ENCODE results near the gene GOLM1. TPM values are rescaled to one million over a fixed set of nuclear protein-coding genes. Genes with fewer than 3 reads are reported as not detected.

Gene GOLM1
- total and polyA plus RNA-seq, 10 of the 15 experiments (the other 5 are each of a cell fraction or from before 2014, with no cell fraction given) = 0.41 to 25.9 (median 18.7) TPM

- no peak overlapping the region for H3K4me3 ChIP-seq
- no peaks in the 10 kb centered on the region for H3K9me3 ChIP-seq (replicated peaks; ENCODE audit: control insufficient read depth, insufficient read depth, low read length)
- no peak overlapping the region for H2AFZ ChIP-seq (ENCODE audit: control insufficient read depth, low read depth, low read length)
- no peaks in the 10 kb centered on the region for H4K20me1 ChIP-seq (ENCODE audit: control insufficient read depth, insufficient read depth)
- no peaks in the 10 kb centered on the region for H3K4me1 ChIP-seq (ENCODE audit: control insufficient read depth, insufficient read depth, low read length)
- no peaks in the 10 kb centered on the region for H3K27me3 ChIP-seq (replicated peaks in 1 of 2; ENCODE audit: control insufficient read depth in 2 of 2, insufficient read depth in 2 of 2, low read length in 1 of 2)
- H3K9ac ChIP-seq (ENCODE audit: control insufficient read depth, insufficient read depth, low read length) = no peak overlapping the region
- ChIA-PET CTCF (interaction anchor here (0.6 kb wide), 2 partner anchors 108 to 199 kb away, joined by 3 read pairs; no protein-coding TSS in a partner anchor), RAD21 (ENCODE audit: unreplicated experiment) (no interaction called here), POLR2A (no interaction called here), SMC1A (ENCODE audit: uncharacterized antibody, unreplicated experiment) (no interaction called here)
- H3K4me2 ChIP-seq (ENCODE audit: control insufficient read depth, insufficient read depth) = no peak overlapping the region
- FAIRE-seq = no peak
- in situ Hi-C loops (cut with MboI) (no loop called here), intact Hi-C loops (cut with micrococcal nuclease; ENCODE audit: unreplicated experiment) (no loop called here)
- TF ChIP-seq POLR2AphosphoS5 (IDR thresholded peaks at IDR 0.05; ENCODE audit: low read length) (no peak), STAT3 (IDR thresholded peaks at IDR 0.05; ENCODE audit: low read depth, low read length) (no peak), BCL11A (IDR thresholded peaks at IDR 0.05; ENCODE audit: low read depth, low read length) (no peak), RELB (IDR thresholded peaks at IDR 0.05; ENCODE audit: low read depth) (no peak), ELK1 (IDR thresholded peaks at IDR 0.05; ENCODE audit: low read depth, low read length) (no peak), BCL3 (IDR thresholded peaks at IDR 0.05; ENCODE audit: borderline replicate concordance, insufficient read depth, low read depth, low read length, poor library complexity, severe bottlenecking) (no peak), IKZF1 (conservative IDR thresholded peaks at IDR 0.05) (no peak), MTA3 (IDR thresholded peaks at IDR 0.05; ENCODE audit: borderline replicate concordance, low read length) (no peak), POLR2AphosphoS2 (IDR thresholded peaks at IDR 0.05; ENCODE audit: low read depth, low read length) (no peak), HDGF (IDR thresholded peaks at IDR 0.05) (no peak), POLR2A (IDR thresholded peaks at IDR 0.05; ENCODE audit: low read depth, low read length) (no peak), CTCF (IDR thresholded peaks at IDR 0.05 in 2 of 3, conservative IDR thresholded peaks at IDR 0.05 in 1 of 3; ENCODE audit: control insufficient read depth in 2 of 3, extremely low read depth in 1 of 3, insufficient read depth in 1 of 3, low read depth in 3 of 3, low read length in 3 of 3) (no peak), IRF4 (IDR thresholded peaks at IDR 0.05; ENCODE audit: low read depth, low read length) (no peak), CEBPB (IDR thresholded peaks at IDR 0.05; ENCODE audit: borderline replicate concordance in 1 of 2, low read depth in 2 of 2, low read length in 2 of 2) (no peak), SREBF2 (IDR thresholded peaks at IDR 0.05; ENCODE audit: low read length) (no peak), LARP7 (IDR thresholded peaks at IDR 0.05) (no peak), NKRF (conservative IDR thresholded peaks at IDR 0.05) (no peak), DPF2 (IDR thresholded peaks at IDR 0.05) (no peak), FOXM1 (IDR thresholded peaks at IDR 0.05; ENCODE audit: low read depth, low read length) (no peak)
- no TSS peak for BruUV-seq (replicated peaks)
- H3K27ac ChIP-seq (ENCODE audit: control insufficient read depth, insufficient read depth) = no peak overlapping the region
- no peak for DNase-seq (ENCODE audit: low read depth, low spot score)
- ATAC-seq = no peak
- peaks cover 2 to 25% of the 10 kb centered on the region in 2 experiments for H3K36me3 ChIP-seq (ENCODE audit: control insufficient read depth in 2 of 2, insufficient read depth in 2 of 2, low read length in 1 of 2)
- no peaks in the 10 kb centered on the region for H3K79me2 ChIP-seq (ENCODE audit: control insufficient read depth, insufficient read depth, low read length)
- WGBS (ENCODE audit: insufficient coverage, insufficient replicate concordance, low lambda C conversion rate, missing lambda C conversion rate) = 89% methylated on average over 6 of the region's 6 CpGs
These were observed 78.2 kb downstream of the GOLM1 start for GRCh38 chr9:86021166-86021565.
